ENCODE data around the gene TAC4.
A peak's percentile ranks its signal among the peaks of the same experiment; 100 is the strongest.
"Not testable (repeated sequence)": the region's sequence is repeated elsewhere in the genome, so short reads cannot be mapped to it uniquely, and the experiment has no call there.

TAC4 gene

GRCh38 chr17:49830605-49831004, 17.3 kb downstream of the TAC4 start:
- no peak for TF ChIP-seq CTCF (IDR thresholded peaks at IDR 0.05; ENCODE audit: low read depth, low read length, missing control alignments)
- DNase-seq (ENCODE audit: low read depth): no peak
- in situ Hi-C loops (cut with HindIII; ENCODE audit: low sequenced_read_pairs): no loop called here
- H3K4me3 ChIP-seq (ENCODE audit: low read depth, low read length): no peak overlapping the region

- no peak overlapping the region for H3K4me3 ChIP-seq (ENCODE audit: low read depth, low read length)
- in situ Hi-C loops (cut with HindIII; ENCODE audit: low sequenced_read_pairs): no loop called here
Measured at GRCh38 chr17:49829026-49829425, 18.8 kb downstream of the TAC4 start.

GRCh38 chr17:49828325-49828724, 19.5 kb downstream of the TAC4 start:
- DNase-seq (ENCODE audit: low read depth); in situ Hi-C loops (cut with HindIII; ENCODE audit: low sequenced_read_pairs): not testable (repeated sequence)

More at GRCh38 chr17:49829026-49829425, 18.8 kb downstream of the TAC4 start:
- no peak for DNase-seq (ENCODE audit: low read depth)
- TF ChIP-seq CTCF (IDR thresholded peaks at IDR 0.05; ENCODE audit: low read depth, low read length, missing control alignments): no peak

GRCh38 chr17:49825645-49826044, 22.2 kb downstream of the TAC4 start:
- no peak for TF ChIP-seq CTCF (IDR thresholded peaks at IDR 0.05; ENCODE audit: low read depth, low read length, missing control alignments)
- in situ Hi-C loops (cut with HindIII; ENCODE audit: low sequenced_read_pairs): no loop called here
- no peak overlapping the region for H3K4me3 ChIP-seq (ENCODE audit: low read depth, low read length)
- DNase-seq (ENCODE audit: low read depth): no peak

More at GRCh38 chr17:49828325-49828724, 19.5 kb downstream of the TAC4 start:
- H3K4me3 ChIP-seq (ENCODE audit: low read depth, low read length): not testable (repeated sequence)

- H3K4me3 ChIP-seq (ENCODE audit: low read depth, low read length): no peak overlapping the region
- peak; percentile 37 for DNase-seq (ENCODE audit: low read depth)
- no peak for TF ChIP-seq CTCF (IDR thresholded peaks at IDR 0.05; ENCODE audit: low read depth, low read length, missing control alignments)
- in situ Hi-C loops (cut with HindIII; ENCODE audit: low sequenced_read_pairs): no loop called here
Measured at GRCh38 chr17:49823614-49824013, 24.3 kb downstream of the TAC4 start.

- in situ Hi-C loops (cut with HindIII; ENCODE audit: low sequenced_read_pairs): no loop called here
- no peak for TF ChIP-seq CTCF (IDR thresholded peaks at IDR 0.05; ENCODE audit: low read depth, low read length, missing control alignments)
- H3K4me3 ChIP-seq (ENCODE audit: low read depth, low read length): no peak overlapping the region
- DNase-seq (ENCODE audit: low read depth): no peak
Measured at GRCh38 chr17:49822829-49823228, 25.0 kb downstream of the TAC4 start.

- no peak for DNase-seq (ENCODE audit: low read depth)
- in situ Hi-C loops (cut with HindIII; ENCODE audit: low sequenced_read_pairs): no loop called here
- no peak overlapping the region for H3K4me3 ChIP-seq (ENCODE audit: low read depth, low read length)
- TF ChIP-seq CTCF (IDR thresholded peaks at IDR 0.05; ENCODE audit: low read depth, low read length, missing control alignments): no peak
Measured at GRCh38 chr17:49821916-49822315, 26.0 kb downstream of the TAC4 start.

Data from astrocyte of the cerebellum (primary cell).